A673 (cell line): ENCODE measurements around the gene INPP1.

Experiments
- CTCF ChIP-seq: fragments of 300-800, 200-600 bp; sonication (generic); conservative IDR thresholded peaks from 2 replicates; pipeline ENCODE4 v1.5.1; 2017; ENCODE audit warnings: low read depth, mild to moderate bottlenecking, antibody characterized with exemption, low read length, moderate library complexity, mixed read lengths
- EZH2 ChIP-seq: fragments of 200-600 bp; sonication (generic); IDR thresholded peaks from 2 replicates; pipeline ENCODE4 v1.6.1; 2017; ENCODE audit warnings: borderline replicate concordance, low read depth, mild to moderate bottlenecking, mixed read lengths, antibody characterized with exemption, low read length; ENCODE audit not compliant: poor library complexity, severe bottlenecking

- TF ChIP-seq CTCF, result no peak
- no peak for TF ChIP-seq EZH2
These were observed 63.4 kb downstream of the INPP1 start for GRCh38 chr2:190406805-190407204.
